K562 (cell line): Measurements from ENCODE around the gene ARHGEF6. TPM values are rescaled to one million over a fixed set of nuclear protein-coding genes. Genes with fewer than 3 reads are reported as not detected.

Source experiments
- CTBP1 ChIP-seq: fragments of 450-650 bp; IDR thresholded peaks from 2 replicates; pipeline ENCODE4 v1.6.1; 2016; ENCODE audit warnings: borderline replicate concordance
- DNMT1 ChIP-seq: fragments of 450-650 bp; IDR thresholded peaks from 2 replicates; pipeline ENCODE4 v1.6.1; 2016; ENCODE audit warnings: antibody characterized with exemption, mild to moderate bottlenecking
- ETS1 ChIP-seq: conservative IDR thresholded peaks from 2 replicates; pipeline ENCODE4 v1.6.1; 2011; ENCODE audit warnings: low read depth, mild to moderate bottlenecking, low read length; ENCODE audit not compliant: control insufficient read depth
- GATAD2B ChIP-seq: fragments of 450-650 bp; IDR thresholded peaks from 2 replicates; pipeline ENCODE4 v1.6.1; 2017; ENCODE audit warnings: mild to moderate bottlenecking, borderline replicate concordance
- RAD51 ChIP-seq: fragments of 450-650 bp; IDR thresholded peaks from 2 replicates; pipeline ENCODE4 v1.7.1; 2016; ENCODE audit warnings: low read depth, mild to moderate bottlenecking, borderline replicate concordance
- RBM39 ChIP-seq: fragments of 200-400 bp; formaldehyde crosslinking; optimal IDR thresholded peaks from 2 replicates; pipeline ENCODE3; 2018; ENCODE audit warnings: low read depth, low read length
- RCOR1 ChIP-seq, 2 experiments: IDR thresholded peaks; 2 replicates each; pipeline ENCODE4 v1.6.1; 2012; ENCODE audit warnings: low read depth in 2 of 2, low read length in 2 of 2, borderline replicate concordance in 1 of 2, improper control_type of control experiment in 1 of 2
- SOX6 ChIP-seq: fragments of 450-650 bp; IDR thresholded peaks from 2 replicates; pipeline ENCODE4 v1.6.1; 2014; ENCODE audit warnings: mild to moderate bottlenecking
- TEAD4 ChIP-seq, 2 experiments: sonication (generic) in 1 of 2; formaldehyde crosslinking in 1 of 2; IDR thresholded peaks; 2 replicates each; pipeline versions ENCODE4 v1.6.1 to v1.8.0; 2012 to 2022; ENCODE audit warnings: borderline replicate concordance in 1 of 2, inconsistent platforms in 1 of 2, low read length in 1 of 2, mild to moderate bottlenecking in 1 of 2, missing genetic modification reagents in 1 of 2
- ZNF518B ChIP-seq: fragments of 250-450 bp; sonication (Bioruptor Pico); IDR thresholded peaks from 2 replicates; pipeline ENCODE4 v1.5.0; 2021; ENCODE audit warnings: mild to moderate bottlenecking, moderate library complexity
- ZNF57 ChIP-seq: fragments of 450-650 bp; formaldehyde crosslinking; IDR thresholded peaks from 2 replicates; pipeline ENCODE4 v1.4.0; 2020; ENCODE audit warnings: mild to moderate bottlenecking, moderate library complexity
- polyA plus RNA-seq, 8 experiments: library from polyadenylated mRNA; depleted of rRNA in 4 of 8; stranded (reverse) in 5 of 8; unstranded in 3 of 8; fragments of >200 nt; fragmentation: Nextera tagmentation in 2 of 8; fragmentation: Illumina TruSeq in 1 of 8; extraction: Ambion mirVana in 2 of 8; extraction: Trizol in 1 of 8; gene quantifications; 2 replicates each; pipeline versions ENCODE4 v1.2.1 to v1.2.3, GENCODE V29; 2011 to 2014; ENCODE audit warnings: inconsistent platforms in 1 of 8, missing spikeins in 1 of 8
- total RNA-seq, 7 experiments: library from RNA; depleted of rRNA in 6 of 7; stranded (reverse); fragments of >200 nt in 6 of 7; fragmentation: Illumina TruSeq in 2 of 7; extraction: Trizol in 2 of 7; gene quantifications; 2 replicates each; pipeline versions ENCODE4 v1.2.1 to v1.2.3, GENCODE V29; 2011 to 2021; ENCODE audit warnings: low replicate concordance in 1 of 7

The ARHGEF6 gene
- total and polyA plus RNA-seq, 9 of the 15 experiments (the other 6 are each of a cell fraction or from before 2014, with no cell fraction given): 2.9 to 22.1 (median 13.3) TPM

GRCh38 chrX:136735601-136736000 lies 45.1 kb downstream of the ARHGEF6 start (continued):
- TF ChIP-seq ZNF518B (CRISPR knock-in tag) (no peak), RCOR1 (IDR thresholded peaks at IDR 0.05; ENCODE audit: borderline replicate concordance in 1 of 2, low read depth in 2 of 2, low read length in 2 of 2) (0 out of 4 replicates have a peak, but pooled peaks of 1 of the 2 experiments have one; percentile 18), GATAD2B (no peak), CTBP1 (no peak), RAD51 (no peak), TEAD4 (IDR thresholded peaks at IDR 0.05; ENCODE audit: low read length) (no peak), TEAD4 (CRISPR knock-in tag; IDR thresholded peaks at IDR 0.05; ENCODE audit: borderline replicate concordance) (no peak), DNMT1 (no peak), SOX6 (no peak), RBM39 (no peak), ZNF57 (CRISPR knock-in tag) (no peak), ETS1 (no peak)
